ENCODE data around the gene NAV2. TPM values are rescaled to one million over a fixed set of nuclear protein-coding genes. Genes with fewer than 3 reads are reported as not detected.

Gene NAV2
- total RNA-seq, 1 experiment from 2014 or later = 22.7 TPM

DNA sequence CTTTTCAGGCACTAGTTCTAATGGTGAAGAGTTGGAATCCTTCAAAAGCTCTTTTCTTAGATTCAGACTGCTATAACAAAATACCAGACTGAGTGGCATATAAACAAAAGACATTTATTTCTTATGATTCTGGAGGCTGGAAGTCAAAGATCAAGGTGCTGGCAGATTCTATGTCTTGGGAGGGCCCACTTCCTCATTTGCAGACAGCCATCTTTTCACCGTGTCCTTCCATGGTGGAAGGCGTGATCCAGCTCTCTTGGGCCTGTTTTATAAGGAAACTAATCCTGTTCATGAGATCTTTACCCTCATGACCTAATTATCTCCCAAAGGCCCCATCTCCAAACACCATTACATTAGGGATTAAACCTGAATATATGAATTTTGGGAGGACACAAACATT is 124.0 kb downstream of the NAV2 start:
- POLR2A ChIA-PET = interaction anchor here (0.6 kb wide), 1 partner anchor 124 kb away, joined by 3 read pairs; the partner anchor contains the start of gene NAV2
- Histone ChIP-seq H3K27ac (ENCODE audit: low read length) (no peak overlapping the region), H3K9me3 (ENCODE audit: control insufficient read depth, insufficient read depth, low read depth, low read length) (no peaks in the 10 kb centered on the region), H3K27me3 (ENCODE audit: control insufficient read depth, insufficient read depth, low read length) (no peaks in the 10 kb centered on the region), H3K36me3 (ENCODE audit: control insufficient read depth, insufficient read depth, low read length) (no peaks in the 10 kb centered on the region), H3K4me1 (ENCODE audit: control insufficient read depth, insufficient read depth, low read length) (no peaks in the 10 kb centered on the region), H3K4me3 (ENCODE audit: low read depth in 2 of 2, low read length in 2 of 2) (no peak overlapping the region)
- DNase-seq (ENCODE audit: low read depth, low spot score) = no peak
- TF ChIP-seq POLR2AphosphoS5 (IDR thresholded peaks at IDR 0.05; ENCODE audit: low read depth, low read length) (no peak), TCF7L2 (IDR thresholded peaks at IDR 0.05; ENCODE audit: low read depth, low read length) (no peak), SIN3A (IDR thresholded peaks at IDR 0.05; ENCODE audit: borderline replicate concordance, insufficient read depth, low read depth, low read length) (no peak)
- TF ChIP-seq, protein P1, sequence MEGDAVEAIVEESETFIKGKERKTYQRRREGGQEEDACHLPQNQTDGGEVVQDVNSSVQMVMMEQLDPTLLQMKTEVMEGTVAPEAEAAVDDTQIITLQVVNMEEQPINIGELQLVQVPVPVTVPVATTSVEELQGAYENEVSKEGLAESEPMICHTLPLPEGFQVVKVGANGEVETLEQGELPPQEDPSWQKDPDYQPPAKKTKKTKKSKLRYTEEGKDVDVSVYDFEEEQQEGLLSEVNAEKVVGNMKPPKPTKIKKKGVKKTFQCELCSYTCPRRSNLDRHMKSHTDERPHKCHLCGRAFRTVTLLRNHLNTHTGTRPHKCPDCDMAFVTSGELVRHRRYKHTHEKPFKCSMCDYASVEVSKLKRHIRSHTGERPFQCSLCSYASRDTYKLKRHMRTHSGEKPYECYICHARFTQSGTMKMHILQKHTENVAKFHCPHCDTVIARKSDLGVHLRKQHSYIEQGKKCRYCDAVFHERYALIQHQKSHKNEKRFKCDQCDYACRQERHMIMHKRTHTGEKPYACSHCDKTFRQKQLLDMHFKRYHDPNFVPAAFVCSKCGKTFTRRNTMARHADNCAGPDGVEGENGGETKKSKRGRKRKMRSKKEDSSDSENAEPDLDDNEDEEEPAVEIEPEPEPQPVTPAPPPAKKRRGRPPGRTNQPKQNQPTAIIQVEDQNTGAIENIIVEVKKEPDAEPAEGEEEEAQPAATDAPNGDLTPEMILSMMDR (IDR thresholded peaks at IDR 0.05) = no peak
- TF ChIP-seq, protein P2, sequence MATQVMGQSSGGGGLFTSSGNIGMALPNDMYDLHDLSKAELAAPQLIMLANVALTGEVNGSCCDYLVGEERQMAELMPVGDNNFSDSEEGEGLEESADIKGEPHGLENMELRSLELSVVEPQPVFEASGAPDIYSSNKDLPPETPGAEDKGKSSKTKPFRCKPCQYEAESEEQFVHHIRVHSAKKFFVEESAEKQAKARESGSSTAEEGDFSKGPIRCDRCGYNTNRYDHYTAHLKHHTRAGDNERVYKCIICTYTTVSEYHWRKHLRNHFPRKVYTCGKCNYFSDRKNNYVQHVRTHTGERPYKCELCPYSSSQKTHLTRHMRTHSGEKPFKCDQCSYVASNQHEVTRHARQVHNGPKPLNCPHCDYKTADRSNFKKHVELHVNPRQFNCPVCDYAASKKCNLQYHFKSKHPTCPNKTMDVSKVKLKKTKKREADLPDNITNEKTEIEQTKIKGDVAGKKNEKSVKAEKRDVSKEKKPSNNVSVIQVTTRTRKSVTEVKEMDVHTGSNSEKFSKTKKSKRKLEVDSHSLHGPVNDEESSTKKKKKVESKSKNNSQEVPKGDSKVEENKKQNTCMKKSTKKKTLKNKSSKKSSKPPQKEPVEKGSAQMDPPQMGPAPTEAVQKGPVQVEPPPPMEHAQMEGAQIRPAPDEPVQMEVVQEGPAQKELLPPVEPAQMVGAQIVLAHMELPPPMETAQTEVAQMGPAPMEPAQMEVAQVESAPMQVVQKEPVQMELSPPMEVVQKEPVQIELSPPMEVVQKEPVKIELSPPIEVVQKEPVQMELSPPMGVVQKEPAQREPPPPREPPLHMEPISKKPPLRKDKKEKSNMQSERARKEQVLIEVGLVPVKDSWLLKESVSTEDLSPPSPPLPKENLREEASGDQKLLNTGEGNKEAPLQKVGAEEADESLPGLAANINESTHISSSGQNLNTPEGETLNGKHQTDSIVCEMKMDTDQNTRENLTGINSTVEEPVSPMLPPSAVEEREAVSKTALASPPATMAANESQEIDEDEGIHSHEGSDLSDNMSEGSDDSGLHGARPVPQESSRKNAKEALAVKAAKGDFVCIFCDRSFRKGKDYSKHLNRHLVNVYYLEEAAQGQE (IDR thresholded peaks at IDR 0.05; ENCODE audit: insufficient read depth in 1 of 2, low read depth in 2 of 2, low read length in 1 of 2) = no peak
- no TSS peak for BruUV-seq (replicated peaks)
- ATAC-seq = no peak
- in situ Hi-C loops (cut with HindIII; ENCODE audit: low pct_unique_long_range_greater_than_20kb, low sequenced_read_pairs) (no loop called here), intact Hi-C loops (cut with micrococcal nuclease; ENCODE audit: unreplicated experiment) (no loop called here)
- CTCF ChIA-PET = no interaction called here

- Histone ChIP-seq H3K4me1 (ENCODE audit: control insufficient read depth, insufficient read depth, low read length) (no peaks in the 10 kb centered on the region), H3K9me3 (ENCODE audit: control insufficient read depth, insufficient read depth, low read depth, low read length) (no peaks in the 10 kb centered on the region), H3K27ac (ENCODE audit: low read length) (no peak overlapping the region), H3K36me3 (ENCODE audit: control insufficient read depth, insufficient read depth, low read length) (no peaks in the 10 kb centered on the region), H3K27me3 (ENCODE audit: control insufficient read depth, insufficient read depth, low read length) (no peaks in the 10 kb centered on the region), H3K4me3 (ENCODE audit: low read depth in 2 of 2, low read length in 2 of 2) (no peak overlapping the region)
- BruUV-seq (replicated peaks) = no TSS peak
- ATAC-seq = no peak
- no peak for DNase-seq (ENCODE audit: low read depth, low spot score)
- intact Hi-C loops (cut with micrococcal nuclease; ENCODE audit: unreplicated experiment) = no loop called here
- CTCF ChIA-PET = no interaction called here
- in situ Hi-C loops (cut with HindIII; ENCODE audit: low pct_unique_long_range_greater_than_20kb, low sequenced_read_pairs) = no loop called here
- POLR2A ChIA-PET = no interaction called here
- TF ChIP-seq, protein P2 (IDR thresholded peaks at IDR 0.05; ENCODE audit: insufficient read depth in 1 of 2, low read depth in 2 of 2, low read length in 1 of 2) = no peak
- TF ChIP-seq SIN3A (IDR thresholded peaks at IDR 0.05; ENCODE audit: borderline replicate concordance, insufficient read depth, low read depth, low read length) (no peak), POLR2AphosphoS5 (IDR thresholded peaks at IDR 0.05; ENCODE audit: low read depth, low read length) (no peak), TCF7L2 (IDR thresholded peaks at IDR 0.05; ENCODE audit: low read depth, low read length) (no peak)
- TF ChIP-seq, protein P1 (IDR thresholded peaks at IDR 0.05) = no peak
Observed at GRCh38 chr11:19838994-19839768, 126.5 kb downstream of the NAV2 start.
